SK-N-SH (cell line): ENCODE data around the gene EIF4H. TPM values are rescaled to one million over a fixed set of nuclear protein-coding genes. Genes with fewer than 3 reads are reported as not detected.

Experiments
- CTCF ChIA-PET: fragments of 300-600, 350-600 bp; formaldehyde crosslinking; extraction: SDS; loops from one replicate; lab custom pipeline; 2021; lab: Yijun Ruan, JAX
- POLR2A ChIA-PET: fragments of 350-600 bp; sonication (Branson Sonifier 250); formaldehyde crosslinking; extraction: SDS; loops from one replicate; lab custom pipeline; 2020; ENCODE audit warnings: antibody characterized with exemption, inconsistent platforms; lab: Yijun Ruan, JAX
- DNase-seq: peaks from one replicate; pipeline ENCODE4 v3.0.0; 2012
- H2AFZ ChIP-seq: fragments of 200-600 bp; sonication (generic); 2 replicates; pipeline ENCODE4 v1.8.1; 2016; ENCODE audit warnings: antibody characterized with exemption, mild to moderate bottlenecking, low read depth
- H3F3A ChIP-seq: fragments of 200-600 bp; sonication (generic); replicated peaks from 2 replicates; pipeline ENCODE3; 2016; ENCODE audit warnings: antibody characterized with exemption, mild to moderate bottlenecking; ENCODE audit not compliant: insufficient read depth
- H3K27ac ChIP-seq, 2 experiments: fragments of 200-500 bp in 1 of 2; fragments of 200-600 bp in 1 of 2; sonication (Bioruptor generic) in 1 of 2; sonication (generic), shearing (Covaris generic) in 1 of 2; 2 replicates each; pipeline versions ENCODE4 v1.5.1 to v1.6.1; 2014 to 2016; ENCODE audit warnings: low read depth in 2 of 2, inconsistent platforms in 1 of 2, low read length in 1 of 2, mild to moderate bottlenecking in 1 of 2, mixed read lengths in 1 of 2
- H3K27me3 ChIP-seq: fragments of 200-600 bp; sonication (generic), shearing (Covaris generic); 2 replicates; pipeline ENCODE4 v1.6.1; 2016; ENCODE audit warnings: mixed run types; ENCODE audit not compliant: insufficient read depth
- H3K36me3 ChIP-seq, 2 experiments: fragments of 200-500 bp in 1 of 2; fragments of 200-600 bp in 1 of 2; sonication (Bioruptor generic) in 1 of 2; sonication (generic) in 1 of 2; replicated peaks in 1 of 2; 2 replicates each; pipeline versions ENCODE3 to v1.5.1; 2014 to 2016; ENCODE audit warnings: low read length in 1 of 2, mild to moderate bottlenecking in 1 of 2; ENCODE audit not compliant: insufficient read depth in 2 of 2, control insufficient read depth in 1 of 2
- H3K4me1 ChIP-seq, 2 experiments: fragments of 200-500 bp in 1 of 2; fragments of 200-600 bp in 1 of 2; sonication (Bioruptor generic) in 1 of 2; sonication (generic), shearing (Covaris generic) in 1 of 2; 2 replicates each; pipeline versions ENCODE4 v1.5.1 to v1.6.1; 2014 to 2016; ENCODE audit warnings: low read depth in 1 of 2, low read length in 1 of 2, mixed run types in 1 of 2; ENCODE audit not compliant: insufficient read depth in 2 of 2, control insufficient read depth in 1 of 2
- H3K4me2 ChIP-seq: fragments of 200-600 bp; sonication (generic), shearing (Covaris generic); 2 replicates; pipeline ENCODE4 v1.6.1; 2017; ENCODE audit warnings: mixed run types
- H3K4me3 ChIP-seq, 2 experiments: fragments of 200-500 bp in 1 of 2; fragments of 200-600 bp in 1 of 2; sonication (Bioruptor generic) in 1 of 2; sonication (generic), shearing (Covaris generic) in 1 of 2; 2 replicates each; pipeline versions ENCODE4 v1.5.1 to v1.8.1; 2014 to 2016; ENCODE audit warnings: low read depth in 2 of 2, inconsistent platforms in 1 of 2, low read length in 1 of 2, mild to moderate bottlenecking in 1 of 2, mixed read lengths in 1 of 2, moderate library complexity in 1 of 2
- H3K79me2 ChIP-seq: fragments of 200-600 bp; sonication (generic); 2 replicates; pipeline ENCODE4 v1.8.1; 2017; ENCODE audit warnings: mild to moderate bottlenecking; ENCODE audit not compliant: insufficient read depth
- H3K9ac ChIP-seq: fragments of 200-600 bp; sonication (generic); 2 replicates; pipeline ENCODE4 v1.6.1; 2017; ENCODE audit warnings: mixed run types
- H3K9me2 ChIP-seq: fragments of 200-600 bp; sonication (generic); 2 replicates; pipeline ENCODE4 v1.6.1; 2017; ENCODE audit warnings: mixed run types
- H3K9me3 ChIP-seq: fragments of 200-600 bp; sonication (generic); 2 replicates; pipeline ENCODE4 v1.6.1; 2017; ENCODE audit warnings: mixed run types, mild to moderate bottlenecking, moderate library complexity
- H4K20me1 ChIP-seq: fragments of 200-600 bp; sonication (generic); 2 replicates; pipeline ENCODE4 v1.6.1; 2017; ENCODE audit warnings: mild to moderate bottlenecking, mixed run types; ENCODE audit not compliant: insufficient read depth
- ELF1 ChIP-seq: IDR thresholded peaks from 2 replicates; pipeline ENCODE4 v1.4.0; 2012
- EP300 ChIP-seq, 2 experiments: IDR thresholded peaks; 2 replicates each; pipeline versions ENCODE4 v1.4.0 to v1.6.1; 2012; ENCODE audit warnings: borderline replicate concordance in 1 of 2, low read depth in 1 of 2, low read length in 1 of 2
- EZH2phosphoT487 ChIP-seq: fragments of 200-600 bp; sonication (generic); IDR thresholded peaks from 2 replicates; pipeline ENCODE4 v1.6.1; 2017; ENCODE audit warnings: low read depth, mixed run types, mild to moderate bottlenecking, antibody characterized with exemption, moderate library complexity, borderline replicate concordance
- FOXM1 ChIP-seq: IDR thresholded peaks from 2 replicates; pipeline ENCODE4 v1.4.0; 2012; ENCODE audit warnings: low read depth, mild to moderate bottlenecking
- GABPA ChIP-seq: IDR thresholded peaks from 2 replicates; pipeline ENCODE4 v1.4.0; 2012; ENCODE audit warnings: low read depth, mild to moderate bottlenecking
- IRF3 ChIP-seq: fragments of 150-350 bp; IDR thresholded peaks from 2 replicates; pipeline ENCODE4 v1.6.1; 2016; ENCODE audit warnings: mild to moderate bottlenecking, low read depth, low read length
- JUND ChIP-seq: IDR thresholded peaks from 2 replicates; pipeline ENCODE4 v1.4.0; 2012
- MXI1 ChIP-seq: IDR thresholded peaks from 2 replicates; pipeline ENCODE4 v1.6.1; 2012; ENCODE audit warnings: mild to moderate bottlenecking, low read depth, low read length, improper control_type of control experiment
- NFIC ChIP-seq: IDR thresholded peaks from 2 replicates; pipeline ENCODE4 v1.4.0; 2012; ENCODE audit warnings: borderline replicate concordance
- RCOR1 ChIP-seq: fragments of 150-350 bp; IDR thresholded peaks from 2 replicates; pipeline ENCODE4 v1.6.1; 2017; ENCODE audit warnings: antibody characterized with exemption, low read length
- RXRA ChIP-seq: IDR thresholded peaks from 2 replicates; pipeline ENCODE4 v1.4.0; 2012; ENCODE audit warnings: low read depth, mild to moderate bottlenecking, borderline replicate concordance
- SIN3A ChIP-seq: IDR thresholded peaks from 2 replicates; pipeline ENCODE4 v1.6.1; 2012; ENCODE audit warnings: low read depth, mild to moderate bottlenecking, low read length, moderate library complexity, borderline replicate concordance
- TAF1 ChIP-seq: IDR thresholded peaks from 2 replicates; pipeline ENCODE4 v1.6.1; 2012; ENCODE audit warnings: low read depth, mild to moderate bottlenecking, low read length, moderate library complexity, borderline replicate concordance
- TEAD4 ChIP-seq: IDR thresholded peaks from 2 replicates; pipeline ENCODE4 v1.4.0; 2012; ENCODE audit warnings: mild to moderate bottlenecking, borderline replicate concordance; ENCODE audit not compliant: insufficient read depth
- YY1 ChIP-seq: IDR thresholded peaks from 2 replicates; pipeline ENCODE4 v1.4.0; 2012; ENCODE audit warnings: low read depth, mild to moderate bottlenecking
- ZBTB33 ChIP-seq: IDR thresholded peaks from 2 replicates; pipeline ENCODE4 v1.4.0; 2012; ENCODE audit warnings: low read depth, borderline replicate concordance
- WGBS: methylation state at CpG from one replicate; pipeline ENCODE4 v1.1.6; 2017; ENCODE audit warnings: low lambda C conversion rate; 5-methylcytosine and 5-hydroxymethylcytosine counted together
- polyA plus RNA-seq, 3 experiments: library from polyadenylated mRNA; depleted of rRNA; stranded (reverse); fragments of >200 nt; gene quantifications; 2 replicates each; pipeline ENCODE4 v1.2.3, GENCODE V29; 2012

EIF4H gene
- polyA plus RNA-seq, 1 of the 3 experiments (the other 2 are of a cell fraction): 468 TPM

- CTCF ChIA-PET: interaction anchor here (0.7 to 7.0 kb wide), 7 partner anchors 9 to 210 kb away, joined by 3 to 72 read pairs (median 3); no protein-coding TSS in a partner anchor
- POLR2A ChIA-PET: interaction anchor here (1.3 kb wide), 1 partner anchor 11 kb away, joined by 3 read pairs; no protein-coding TSS in a partner anchor
- no peak overlapping the region for H3K4me3 ChIP-seq
- H3K27me3 ChIP-seq: no peaks in the 10 kb centered on the region
- TF ChIP-seq ELF1 (no peak), FOXM1 (no peak), EP300 (IDR thresholded peaks at IDR 0.05; ENCODE audit: borderline replicate concordance in 1 of 2, low read depth in 1 of 2, low read length in 1 of 2) (no peak), JUND (no peak), GABPA (no peak), TEAD4 (no peak), RCOR1 (no peak), NFIC (no peak), SIN3A (no peak), YY1 (no peak), MXI1 (no peak), EZH2phosphoT487 (no peak)
- H3K27ac ChIP-seq: no peak overlapping the region
- no peaks in the 10 kb centered on the region for H3K9me3 ChIP-seq
- H2AFZ ChIP-seq: no peak overlapping the region
- H3K4me1 ChIP-seq: peaks cover 4 to 17% of the 10 kb centered on the region in 2 experiments; a peak in 3 of 4 replicates
- 94% methylated on average over 9 of the region's 9 CpGs for WGBS
- H3K36me3 ChIP-seq: peaks cover 73 to 81% of the 10 kb centered on the region in 2 experiments
- H3K4me2 ChIP-seq: no peak overlapping the region
- no peak for DNase-seq
- H4K20me1 ChIP-seq: peaks cover 62% of the 10 kb centered on the region
- H3K9me2 ChIP-seq: no peaks in the 10 kb centered on the region
- no peak overlapping the region for H3K9ac ChIP-seq
- H3F3A ChIP-seq: peaks cover 28% of the 10 kb centered on the region
- peaks cover 84% of the 10 kb centered on the region for H3K79me2 ChIP-seq
Measured at GRCh38 chr7:74191231-74191630, 17.1 kb downstream of the EIF4H start.

- H3K9me2 ChIP-seq: no peaks in the 10 kb centered on the region
- no peak overlapping the region for H3K9ac ChIP-seq
- no peak overlapping the region for H3K4me3 ChIP-seq
- H3K36me3 ChIP-seq: peaks cover 72 to 73% of the 10 kb centered on the region in 2 experiments
- H3F3A ChIP-seq: peaks cover 32% of the 10 kb centered on the region
- peaks cover 50% of the 10 kb centered on the region for H4K20me1 ChIP-seq
- H3K27me3 ChIP-seq: no peaks in the 10 kb centered on the region
- no peak for DNase-seq
- TF ChIP-seq RXRA (no peak), TAF1 (no peak), RCOR1 (no peak), ZBTB33 (no peak), IRF3 (no peak), GABPA (no peak)
- TF ChIP-seq, all 33 proteins: peak for 0
- Histone ChIP-seq H3K79me2 (peaks cover 65% of the 10 kb centered on the region), H3K9me3 (no peaks in the 10 kb centered on the region), H3K27ac (no peak overlapping the region), H3K4me1 (peaks cover 2 to 4% of the 10 kb centered on the region in 2 experiments; a peak in 2 of 4 replicates), H2AFZ (no peak overlapping the region), H3K4me2 (no peak overlapping the region)
- ChIA-PET CTCF (interaction anchor here (0.6 to 7.0 kb wide), 9 partner anchors 10 to 217 kb away, joined by 3 to 72 read pairs (median 6); no protein-coding TSS in a partner anchor), POLR2A (interaction anchor here (0.9 kb wide), 1 partner anchor 13 kb away, joined by 4 read pairs; no protein-coding TSS in a partner anchor)
- 93% methylated on average over 8 of the region's 8 CpGs for WGBS
Measured at GRCh38 chr7:74193054-74193453, 18.9 kb downstream of the EIF4H start.
